Measurements from ENCODE around the gene PRKAR2B.
A peak's percentile ranks its signal among the peaks of the same experiment; 100 is the strongest.

GRCh38 chr7:107035446-107035845 is 9.1 kb upstream of the PRKAR2B start:
- TF ChIP-seq PATZ1 (CRISPR knock-in tag; IDR thresholded peaks at IDR 0.05; ENCODE audit: borderline replicate concordance), result peak; percentile 84
- TF ChIP-seq ZNF8 (CRISPR knock-in tag; IDR thresholded peaks at IDR 0.05), result no peak
